ENCODE measurements around the gene GIPC2. TPM values are rescaled to one million over a fixed set of nuclear protein-coding genes. Genes with fewer than 3 reads are reported as not detected.
A peak's percentile ranks its signal among the peaks of the same experiment; 100 is the strongest.

The GIPC2 gene
- polyA plus RNA-seq, 1 donor (not counting 4 experiments of a cell fraction or from before 2014, with no cell fraction given): 0.28 TPM

DNA sequence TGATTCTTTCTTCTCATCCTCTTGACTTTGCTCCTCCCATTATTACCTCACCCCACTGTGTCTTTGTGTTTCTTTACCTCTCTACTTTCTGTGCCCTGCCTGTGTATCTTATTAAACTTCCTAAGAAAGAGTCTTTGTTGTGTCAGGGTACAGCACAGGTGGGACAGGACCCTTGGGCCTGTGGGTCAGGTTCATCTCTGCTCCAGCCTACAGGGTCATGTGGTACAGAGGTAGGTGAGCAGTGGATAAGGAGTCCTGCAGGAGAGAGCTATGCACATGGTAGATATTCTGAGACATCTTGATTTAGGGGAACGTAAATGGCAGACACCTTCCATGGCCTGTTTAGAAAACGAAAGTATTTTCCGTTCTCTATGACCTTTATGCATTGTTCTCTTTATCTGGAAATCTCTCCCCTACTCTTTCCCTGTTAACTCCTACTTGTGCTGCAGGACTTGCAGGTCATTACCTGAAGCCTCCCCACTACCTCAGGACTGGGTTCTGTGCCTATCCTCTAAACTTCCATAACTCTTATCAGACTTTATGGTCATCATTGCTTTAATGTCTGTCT lies 9.9 kb downstream of the GIPC2 start:
- Histone ChIP-seq H3K27me3 (ENCODE audit: control insufficient read depth, extremely low read depth, insufficient read depth, low read length) (no peaks in the 10 kb centered on the region), H3K9me3 (ENCODE audit: control insufficient read depth, low read depth, low read length) (no peaks in the 10 kb centered on the region), H2AFZ (ENCODE audit: control insufficient read depth, low read length) (peak overlapping the region; percentile 44), H3K36me3 (ENCODE audit: control insufficient read depth in 2 of 2, extremely low read depth in 1 of 2, insufficient read depth in 2 of 2, low read length in 2 of 2) (no peaks in the 10 kb centered on the region), H3K9ac (ENCODE audit: control insufficient read depth, extremely low read depth, insufficient read depth, low read length) (no peak overlapping the region), H3K27ac (ENCODE audit: control insufficient read depth, insufficient read depth, low read length) (no peak overlapping the region), H3K4me1 (ENCODE audit: control insufficient read depth, extremely low read depth, insufficient read depth, low read length) (no peaks in the 10 kb centered on the region), H3K79me2 (ENCODE audit: control insufficient read depth, insufficient read depth, low read length) (no peaks in the 10 kb centered on the region), H3K4me2 (ENCODE audit: control insufficient read depth, extremely low read depth, insufficient read depth, low read depth, low read length) (peak overlapping the region; percentile 17), H4K20me1 (ENCODE audit: control insufficient read depth, extremely low read depth, insufficient read depth, low read length) (no peaks in the 10 kb centered on the region), H3K4me3 (ENCODE audit: control insufficient read depth in 2 of 3, extremely low read depth in 1 of 3, insufficient read depth in 2 of 3, low read depth in 1 of 3, low read length in 3 of 3) (no peak overlapping the region), H3K9me1 (ENCODE audit: control insufficient read depth, extremely low read depth, insufficient read depth, low read length) (no peaks in the 10 kb centered on the region)
- TF ChIP-seq, protein P1, sequence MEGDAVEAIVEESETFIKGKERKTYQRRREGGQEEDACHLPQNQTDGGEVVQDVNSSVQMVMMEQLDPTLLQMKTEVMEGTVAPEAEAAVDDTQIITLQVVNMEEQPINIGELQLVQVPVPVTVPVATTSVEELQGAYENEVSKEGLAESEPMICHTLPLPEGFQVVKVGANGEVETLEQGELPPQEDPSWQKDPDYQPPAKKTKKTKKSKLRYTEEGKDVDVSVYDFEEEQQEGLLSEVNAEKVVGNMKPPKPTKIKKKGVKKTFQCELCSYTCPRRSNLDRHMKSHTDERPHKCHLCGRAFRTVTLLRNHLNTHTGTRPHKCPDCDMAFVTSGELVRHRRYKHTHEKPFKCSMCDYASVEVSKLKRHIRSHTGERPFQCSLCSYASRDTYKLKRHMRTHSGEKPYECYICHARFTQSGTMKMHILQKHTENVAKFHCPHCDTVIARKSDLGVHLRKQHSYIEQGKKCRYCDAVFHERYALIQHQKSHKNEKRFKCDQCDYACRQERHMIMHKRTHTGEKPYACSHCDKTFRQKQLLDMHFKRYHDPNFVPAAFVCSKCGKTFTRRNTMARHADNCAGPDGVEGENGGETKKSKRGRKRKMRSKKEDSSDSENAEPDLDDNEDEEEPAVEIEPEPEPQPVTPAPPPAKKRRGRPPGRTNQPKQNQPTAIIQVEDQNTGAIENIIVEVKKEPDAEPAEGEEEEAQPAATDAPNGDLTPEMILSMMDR (optimal IDR thresholded peaks at IDR 0.05 in 1 of 3, IDR thresholded peaks at IDR 0.05 in 1 of 3, conservative IDR thresholded peaks at IDR 0.05 in 1 of 3; ENCODE audit: extremely low read depth in 1 of 3, insufficient read depth in 2 of 3, low read length in 3 of 3): no peak
- no peak for TF ChIP-seq EZH2 (IDR thresholded peaks at IDR 0.05; ENCODE audit: low read length)
- dilution Hi-C loops (cut with MboI; ENCODE audit: extremely low pct_ligation_motif_present, low sequenced_read_pairs): no loop called here
- FAIRE-seq (no peak), DNase-seq (ENCODE audit: low read depth, low spot score) (no peak)

DNA sequence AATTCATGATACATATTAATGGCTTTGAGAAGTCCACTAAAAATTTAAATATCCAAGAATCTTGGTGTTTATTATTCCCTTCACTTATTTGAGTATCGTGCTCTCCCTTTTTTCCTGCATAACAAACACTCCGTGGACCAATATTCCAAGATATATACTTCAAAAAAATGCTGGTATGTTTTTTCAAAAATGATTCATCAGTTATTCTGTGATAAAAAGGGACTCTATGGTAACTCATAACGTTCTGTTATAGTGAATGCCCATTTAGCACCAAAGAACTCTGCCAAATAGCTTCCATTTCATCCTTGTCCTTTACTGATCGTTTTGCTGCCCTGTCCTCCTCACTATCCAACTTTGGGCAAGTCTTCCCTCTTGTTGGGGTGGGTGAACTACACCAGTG lies 12.9 kb downstream of the GIPC2 start:
- H3K79me2 ChIP-seq (ENCODE audit: control insufficient read depth, insufficient read depth, low read length): no peaks in the 10 kb centered on the region
- dilution Hi-C loops (cut with MboI; ENCODE audit: extremely low pct_ligation_motif_present, low sequenced_read_pairs): no loop called here
- H3K9ac ChIP-seq (ENCODE audit: control insufficient read depth, extremely low read depth, insufficient read depth, low read length): no peak overlapping the region
- FAIRE-seq: no peak
- no peaks in the 10 kb centered on the region for H3K36me3 ChIP-seq (ENCODE audit: control insufficient read depth in 2 of 2, extremely low read depth in 1 of 2, insufficient read depth in 2 of 2, low read length in 2 of 2)
- H2AFZ ChIP-seq (ENCODE audit: control insufficient read depth, low read length): no peak overlapping the region
- H3K4me3 ChIP-seq (ENCODE audit: control insufficient read depth in 2 of 3, extremely low read depth in 1 of 3, insufficient read depth in 2 of 3, low read depth in 1 of 3, low read length in 3 of 3): no peak overlapping the region
- H3K9me1 ChIP-seq (ENCODE audit: control insufficient read depth, extremely low read depth, insufficient read depth, low read length): no peaks in the 10 kb centered on the region
- H3K9me3 ChIP-seq (ENCODE audit: control insufficient read depth, low read depth, low read length): no peaks in the 10 kb centered on the region
- no peaks in the 10 kb centered on the region for H4K20me1 ChIP-seq (ENCODE audit: control insufficient read depth, extremely low read depth, insufficient read depth, low read length)
- H3K4me2 ChIP-seq (ENCODE audit: control insufficient read depth, extremely low read depth, insufficient read depth, low read depth, low read length): no peak overlapping the region
- H3K27ac ChIP-seq (ENCODE audit: control insufficient read depth, insufficient read depth, low read length): no peak overlapping the region
- DNase-seq (ENCODE audit: low read depth, low spot score): no peak
- peaks cover 17% of the 10 kb centered on the region for H3K4me1 ChIP-seq (ENCODE audit: control insufficient read depth, extremely low read depth, insufficient read depth, low read length)
- TF ChIP-seq, protein P1 (optimal IDR thresholded peaks at IDR 0.05 in 1 of 3, IDR thresholded peaks at IDR 0.05 in 1 of 3, conservative IDR thresholded peaks at IDR 0.05 in 1 of 3; ENCODE audit: extremely low read depth in 1 of 3, insufficient read depth in 2 of 3, low read length in 3 of 3): no peak
- no peak for TF ChIP-seq EZH2 (IDR thresholded peaks at IDR 0.05; ENCODE audit: low read length)
- H3K27me3 ChIP-seq (ENCODE audit: control insufficient read depth, extremely low read depth, insufficient read depth, low read length): no peaks in the 10 kb centered on the region

Measured in keratinocyte (primary cell).